ENCODE results near the gene PARVA. TPM values are rescaled to one million over a fixed set of nuclear protein-coding genes. Genes with fewer than 3 reads are reported as not detected.
"Not testable (repeated sequence)": the region's sequence is repeated elsewhere in the genome, so short reads cannot be mapped to it uniquely, and the experiment has no call there.

The PARVA gene
- total RNA-seq, 1 experiment from 2014 or later: not detected

DNA sequence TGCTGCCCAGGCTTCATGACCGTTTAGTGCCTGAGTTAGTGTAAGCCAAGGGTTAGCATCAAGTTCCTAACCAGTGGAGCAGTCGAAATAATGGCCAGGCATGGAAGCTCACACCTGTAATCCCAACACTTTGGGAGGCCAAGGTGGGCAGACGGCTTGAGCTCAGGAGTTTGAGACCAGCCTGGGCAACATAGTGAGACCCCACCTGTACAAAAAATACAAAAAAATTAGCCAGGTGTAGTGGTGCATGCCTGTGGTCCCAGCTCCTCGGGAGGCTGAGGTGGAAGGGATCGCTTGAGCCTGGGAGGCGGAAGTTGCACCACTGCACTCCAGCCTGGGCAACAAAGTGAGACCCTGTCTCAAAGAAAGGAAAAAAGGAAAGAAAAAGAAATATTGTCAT, 143.2 kb downstream of the PARVA start:
- H3K36me3 ChIP-seq (ENCODE audit: insufficient read depth, low read length); H3K27me3 ChIP-seq (ENCODE audit: low read length); H3K4me1 ChIP-seq (ENCODE audit: low read length); H3K4me2 ChIP-seq (ENCODE audit: low read depth, low read length, poor library complexity, severe bottlenecking); H4K20me1 ChIP-seq (ENCODE audit: insufficient read depth, low read depth, low read length); H3K79me2 ChIP-seq (ENCODE audit: low read length); H3K9me2 ChIP-seq (replicated peaks; ENCODE audit: insufficient read depth, low read length); DNase-seq; H3K27ac ChIP-seq (ENCODE audit: low read length); H3K4me3 ChIP-seq (ENCODE audit: low read length); H3K9ac ChIP-seq (ENCODE audit: low read length); H2AFZ ChIP-seq (ENCODE audit: low read length); H3K9me3 ChIP-seq (ENCODE audit: low read length): not testable (repeated sequence)

DNA sequence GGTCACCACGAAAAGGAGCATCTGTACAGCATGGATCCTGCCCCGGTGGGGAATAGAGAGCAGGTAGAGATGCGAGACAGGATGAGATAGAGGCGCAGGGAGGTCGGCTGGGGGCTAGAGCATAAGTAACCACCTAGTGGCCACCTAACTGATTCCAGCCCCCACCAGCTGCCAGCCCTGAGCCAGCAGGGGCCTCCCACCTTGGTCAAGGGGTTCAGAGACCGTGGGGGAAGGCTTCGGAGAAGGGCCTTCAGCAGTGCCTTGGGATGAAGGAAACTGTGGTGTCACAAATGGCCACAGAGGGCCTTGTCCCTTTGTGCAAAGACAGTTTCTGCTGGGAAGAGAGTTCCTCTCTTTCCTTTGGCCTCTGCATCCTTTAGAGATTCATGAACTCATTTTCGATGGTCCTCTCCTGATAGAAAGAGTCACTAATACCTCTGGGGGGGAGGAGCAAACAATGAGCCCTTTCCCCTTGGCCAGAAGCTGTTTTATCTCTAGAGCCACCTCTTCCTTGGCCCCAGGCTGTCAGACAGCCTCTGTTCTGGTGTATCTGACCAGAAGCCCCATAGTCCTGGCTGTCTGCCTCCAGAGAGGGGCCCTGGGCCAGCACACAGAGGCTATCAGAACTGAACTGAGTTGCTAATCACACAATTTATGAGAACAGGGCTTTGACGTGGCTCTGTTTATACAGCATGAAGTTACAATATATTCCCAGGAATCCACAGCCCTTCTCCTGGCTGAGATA, 146.0 kb downstream of the PARVA start:
- H3K27ac ChIP-seq (ENCODE audit: low read length): no peak overlapping the region
- no peaks in the 10 kb centered on the region for H3K27me3 ChIP-seq (ENCODE audit: low read length)
- no peaks in the 10 kb centered on the region for H3K9me2 ChIP-seq (replicated peaks; ENCODE audit: insufficient read depth, low read length)
- no peaks in the 10 kb centered on the region for H3K9me3 ChIP-seq (ENCODE audit: low read length)
- no peaks in the 10 kb centered on the region for H3K4me1 ChIP-seq (ENCODE audit: low read length)
- no peak overlapping the region for H3K4me2 ChIP-seq (ENCODE audit: low read depth, low read length, poor library complexity, severe bottlenecking)
- no peaks in the 10 kb centered on the region for H4K20me1 ChIP-seq (ENCODE audit: insufficient read depth, low read depth, low read length)
- H3K79me2 ChIP-seq (ENCODE audit: low read length): no peaks in the 10 kb centered on the region
- no peak for DNase-seq
- no peak overlapping the region for H3K4me3 ChIP-seq (ENCODE audit: low read length)
- no peak overlapping the region for H3K9ac ChIP-seq (ENCODE audit: low read length)
- no peak overlapping the region for H2AFZ ChIP-seq (ENCODE audit: low read length)
- H3K36me3 ChIP-seq (ENCODE audit: insufficient read depth, low read length): no peaks in the 10 kb centered on the region

DNA sequence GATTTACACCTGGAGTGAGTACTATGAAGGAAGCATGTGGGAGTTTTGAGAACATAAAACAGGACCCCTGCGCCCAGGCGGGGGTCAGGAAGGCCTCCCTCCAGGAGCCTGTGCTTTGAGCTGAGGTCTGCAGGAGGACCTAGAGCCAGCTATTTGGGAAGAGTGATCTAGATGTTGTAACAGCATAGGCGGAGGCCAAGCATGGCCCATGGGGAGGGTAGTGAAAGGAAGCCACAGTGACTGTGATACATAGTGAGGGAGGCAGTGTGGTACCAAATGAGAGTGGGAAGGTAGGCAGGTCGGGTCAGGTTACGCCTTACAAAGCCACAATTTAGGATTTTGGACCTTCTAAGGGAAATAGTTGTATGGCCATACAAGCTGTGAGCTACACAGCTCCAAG, 147.5 kb downstream of the PARVA start:
- H3K9ac ChIP-seq (ENCODE audit: low read length): no peak overlapping the region
- DNase-seq: no peak
- no peaks in the 10 kb centered on the region for H3K9me2 ChIP-seq (replicated peaks; ENCODE audit: insufficient read depth, low read length)
- no peak overlapping the region for H3K4me3 ChIP-seq (ENCODE audit: low read length)
- H3K9me3 ChIP-seq (ENCODE audit: low read length): no peaks in the 10 kb centered on the region
- no peaks in the 10 kb centered on the region for H3K27me3 ChIP-seq (ENCODE audit: low read length)
- H3K4me1 ChIP-seq (ENCODE audit: low read length): no peaks in the 10 kb centered on the region
- no peaks in the 10 kb centered on the region for H3K79me2 ChIP-seq (ENCODE audit: low read length)
- H3K27ac ChIP-seq (ENCODE audit: low read length): no peak overlapping the region
- no peak overlapping the region for H2AFZ ChIP-seq (ENCODE audit: low read length)
- H4K20me1 ChIP-seq (ENCODE audit: insufficient read depth, low read depth, low read length): no peaks in the 10 kb centered on the region
- no peak overlapping the region for H3K4me2 ChIP-seq (ENCODE audit: low read depth, low read length, poor library complexity, severe bottlenecking)
- no peaks in the 10 kb centered on the region for H3K36me3 ChIP-seq (ENCODE audit: insufficient read depth, low read length)

DNA sequence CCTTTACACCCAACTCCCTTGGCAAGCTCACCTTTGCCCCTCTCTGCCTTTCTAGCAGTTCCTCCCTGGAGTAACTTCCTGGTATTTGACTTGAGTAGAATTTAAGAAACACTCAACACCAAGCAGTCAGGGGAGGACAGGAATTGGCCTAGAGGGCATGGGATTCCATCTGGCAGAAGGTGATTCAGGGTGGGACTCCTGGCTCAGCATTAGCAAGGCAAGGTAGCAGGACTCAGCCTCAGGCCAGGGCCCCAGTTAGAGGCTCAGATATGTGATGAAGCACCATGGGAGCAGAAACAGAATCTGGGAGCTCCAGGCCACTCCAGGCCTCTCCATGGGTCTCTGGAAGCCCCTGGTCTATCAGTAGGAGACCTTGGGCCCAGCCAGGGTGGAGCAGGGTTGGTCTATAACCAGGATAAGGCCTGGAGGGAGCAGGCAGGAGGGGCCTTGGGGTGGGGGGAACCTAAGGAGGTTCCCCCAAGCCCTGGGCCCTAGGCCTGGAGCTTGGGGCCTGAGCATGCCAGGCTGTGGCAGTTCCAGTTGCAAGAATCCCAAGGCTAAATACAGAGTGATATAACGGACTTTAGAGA, 148.2 kb downstream of the PARVA start:
- Histone ChIP-seq H3K9ac (ENCODE audit: low read length) (no peak overlapping the region), H3K4me2 (ENCODE audit: low read depth, low read length, poor library complexity, severe bottlenecking) (no peak overlapping the region), H3K79me2 (ENCODE audit: low read length) (no peaks in the 10 kb centered on the region)

DNA sequence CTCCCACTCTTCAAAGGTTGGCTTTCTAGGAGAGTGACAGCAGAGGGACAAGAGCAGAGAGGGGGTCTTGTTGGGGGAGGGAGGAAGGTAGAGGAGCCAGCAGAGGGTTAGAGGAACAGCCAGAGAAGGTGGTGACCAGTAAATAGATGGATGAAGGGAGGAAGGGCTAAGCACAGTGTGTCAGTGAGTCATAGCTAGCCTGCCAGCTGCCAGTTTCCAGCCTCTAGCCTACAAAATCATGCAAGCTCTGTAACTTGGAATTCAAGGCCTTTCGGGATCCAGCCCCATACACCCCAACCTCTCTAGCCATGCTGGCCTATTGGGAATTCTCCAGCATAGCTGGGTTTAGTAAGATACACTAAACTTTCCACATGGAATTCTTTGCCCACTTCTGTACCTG, 149.4 kb downstream of the PARVA start:
- no peak overlapping the region for H3K9ac ChIP-seq (ENCODE audit: low read length)
- H3K4me2 ChIP-seq (ENCODE audit: low read depth, low read length, poor library complexity, severe bottlenecking): no peak overlapping the region

More for the DNA sequence above, 148.2 kb downstream of the PARVA start:
- Histone ChIP-seq H3K4me1 (ENCODE audit: low read length) (no peaks in the 10 kb centered on the region), H3K9me2 (replicated peaks; ENCODE audit: insufficient read depth, low read length) (no peaks in the 10 kb centered on the region), H3K27me3 (ENCODE audit: low read length) (no peaks in the 10 kb centered on the region), H3K36me3 (ENCODE audit: insufficient read depth, low read length) (no peaks in the 10 kb centered on the region), H3K27ac (ENCODE audit: low read length) (no peak overlapping the region), H2AFZ (ENCODE audit: low read length) (no peak overlapping the region), H3K4me3 (ENCODE audit: low read length) (no peak overlapping the region), H3K9me3 (ENCODE audit: low read length) (no peaks in the 10 kb centered on the region), H4K20me1 (ENCODE audit: insufficient read depth, low read depth, low read length) (no peaks in the 10 kb centered on the region)
- DNase-seq: no peak

DNA sequence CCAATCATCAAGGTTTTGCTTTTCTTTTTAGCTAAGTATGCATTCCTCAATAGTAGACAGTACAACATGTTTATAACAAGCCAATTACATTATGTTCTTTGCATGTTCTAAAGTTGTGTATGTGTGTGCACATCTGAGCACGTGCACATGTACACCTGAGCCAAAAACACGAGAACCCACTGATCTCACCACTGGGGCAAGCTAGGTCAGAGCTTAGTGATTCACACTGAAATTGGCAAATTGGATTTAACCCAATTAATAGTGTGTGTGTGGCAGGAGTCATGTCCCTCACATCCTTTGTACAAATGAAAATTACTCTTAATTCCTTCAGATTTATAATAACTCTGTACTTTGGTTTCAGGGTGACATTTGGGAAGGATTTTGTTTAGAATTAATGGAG, 151.1 kb downstream of the PARVA start:
- Histone ChIP-seq H3K27ac (ENCODE audit: low read length) (no peak overlapping the region), H3K9ac (ENCODE audit: low read length) (no peak overlapping the region)

More for the DNA sequence above, 149.4 kb downstream of the PARVA start:
- Histone ChIP-seq H3K9me3 (ENCODE audit: low read length) (no peaks in the 10 kb centered on the region), H3K4me1 (ENCODE audit: low read length) (no peaks in the 10 kb centered on the region), H3K4me3 (ENCODE audit: low read length) (no peak overlapping the region), H3K27ac (ENCODE audit: low read length) (no peak overlapping the region), H4K20me1 (ENCODE audit: insufficient read depth, low read depth, low read length) (no peaks in the 10 kb centered on the region), H3K79me2 (ENCODE audit: low read length) (no peaks in the 10 kb centered on the region), H3K36me3 (ENCODE audit: insufficient read depth, low read length) (no peaks in the 10 kb centered on the region), H2AFZ (ENCODE audit: low read length) (no peak overlapping the region), H3K27me3 (ENCODE audit: low read length) (no peaks in the 10 kb centered on the region), H3K9me2 (replicated peaks; ENCODE audit: insufficient read depth, low read length) (no peaks in the 10 kb centered on the region)
- DNase-seq: no peak

DNA sequence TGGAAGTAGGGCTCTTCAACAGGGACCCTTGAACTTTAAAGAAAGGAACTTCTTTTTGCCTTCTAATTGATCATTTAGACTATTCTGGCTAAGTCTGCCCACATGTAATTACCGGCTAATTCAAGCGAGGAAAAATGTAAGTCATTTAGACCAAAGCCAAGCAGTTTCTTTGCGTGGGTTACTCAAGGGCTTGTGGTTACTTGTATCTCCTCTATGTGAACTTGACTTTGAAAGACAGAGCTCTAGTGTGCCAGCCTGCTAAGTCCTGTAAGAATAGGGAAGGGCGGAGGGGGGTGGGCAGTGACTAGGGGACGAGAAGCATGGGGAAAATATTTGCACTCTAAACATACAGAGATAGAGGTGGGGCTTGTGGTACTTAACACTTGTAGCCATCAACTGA, 151.7 kb downstream of the PARVA start:
- no peak overlapping the region for H2AFZ ChIP-seq (ENCODE audit: low read length)
- no peaks in the 10 kb centered on the region for H3K36me3 ChIP-seq (ENCODE audit: insufficient read depth, low read length)
- H3K4me3 ChIP-seq (ENCODE audit: low read length): no peak overlapping the region
- no peak overlapping the region for H3K9ac ChIP-seq (ENCODE audit: low read length)
- H3K27ac ChIP-seq (ENCODE audit: low read length): no peak overlapping the region
- no peaks in the 10 kb centered on the region for H3K9me3 ChIP-seq (ENCODE audit: low read length)
- H3K4me2 ChIP-seq (ENCODE audit: low read depth, low read length, poor library complexity, severe bottlenecking): no peak overlapping the region
- H3K79me2 ChIP-seq (ENCODE audit: low read length): no peaks in the 10 kb centered on the region
- no peak for DNase-seq
- H3K4me1 ChIP-seq (ENCODE audit: low read length): no peaks in the 10 kb centered on the region
- H3K9me2 ChIP-seq (replicated peaks; ENCODE audit: insufficient read depth, low read length): no peaks in the 10 kb centered on the region
- H3K27me3 ChIP-seq (ENCODE audit: low read length): no peaks in the 10 kb centered on the region
- H4K20me1 ChIP-seq (ENCODE audit: insufficient read depth, low read depth, low read length): no peaks in the 10 kb centered on the region

More for the DNA sequence above, 151.1 kb downstream of the PARVA start:
- H3K4me2 ChIP-seq (ENCODE audit: low read depth, low read length, poor library complexity, severe bottlenecking): no peak overlapping the region
- H3K9me3 ChIP-seq (ENCODE audit: low read length): no peaks in the 10 kb centered on the region
- no peaks in the 10 kb centered on the region for H4K20me1 ChIP-seq (ENCODE audit: insufficient read depth, low read depth, low read length)
- H2AFZ ChIP-seq (ENCODE audit: low read length): no peak overlapping the region
- no peak overlapping the region for H3K4me3 ChIP-seq (ENCODE audit: low read length)
- no peaks in the 10 kb centered on the region for H3K9me2 ChIP-seq (replicated peaks; ENCODE audit: insufficient read depth, low read length)
- no peaks in the 10 kb centered on the region for H3K4me1 ChIP-seq (ENCODE audit: low read length)
- H3K27me3 ChIP-seq (ENCODE audit: low read length): no peaks in the 10 kb centered on the region
- no peaks in the 10 kb centered on the region for H3K36me3 ChIP-seq (ENCODE audit: insufficient read depth, low read length)
- no peak for DNase-seq
- H3K79me2 ChIP-seq (ENCODE audit: low read length): no peaks in the 10 kb centered on the region

DNA sequence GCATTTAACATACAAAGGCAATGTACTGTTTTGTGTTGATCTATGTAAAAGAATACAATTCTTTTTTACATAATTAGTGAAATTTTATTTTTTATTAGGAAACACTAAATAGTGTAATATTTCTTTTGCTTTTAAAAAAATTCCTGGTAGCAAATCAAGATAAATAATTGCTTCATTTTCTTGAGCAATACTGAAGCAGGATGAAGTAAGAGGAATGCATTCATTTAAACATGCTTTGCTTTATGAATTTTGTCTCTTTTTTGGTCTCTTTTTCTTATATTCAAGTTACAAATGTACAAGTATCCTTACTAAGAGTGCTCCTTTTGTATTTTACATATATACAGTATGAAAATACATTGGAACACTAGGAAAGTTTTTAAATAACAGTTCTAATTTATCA, 152.4 kb downstream of the PARVA start:
- no peak overlapping the region for H3K27ac ChIP-seq (ENCODE audit: low read length)
- no peaks in the 10 kb centered on the region for H3K79me2 ChIP-seq (ENCODE audit: low read length)
- no peaks in the 10 kb centered on the region for H3K27me3 ChIP-seq (ENCODE audit: low read length)
- DNase-seq: no peak
- H2AFZ ChIP-seq (ENCODE audit: low read length): no peak overlapping the region
- no peak overlapping the region for H3K9ac ChIP-seq (ENCODE audit: low read length)
- H3K4me3 ChIP-seq (ENCODE audit: low read length): no peak overlapping the region
- H3K36me3 ChIP-seq (ENCODE audit: insufficient read depth, low read length): no peaks in the 10 kb centered on the region
- no peak overlapping the region for H3K4me2 ChIP-seq (ENCODE audit: low read depth, low read length, poor library complexity, severe bottlenecking)
- H3K9me3 ChIP-seq (ENCODE audit: low read length): no peaks in the 10 kb centered on the region
- no peaks in the 10 kb centered on the region for H3K4me1 ChIP-seq (ENCODE audit: low read length)
- H3K9me2 ChIP-seq (replicated peaks; ENCODE audit: insufficient read depth, low read length): no peaks in the 10 kb centered on the region
- no peaks in the 10 kb centered on the region for H4K20me1 ChIP-seq (ENCODE audit: insufficient read depth, low read depth, low read length)
